ENCODE results near the gene PLEK.
A peak's percentile ranks its signal among the peaks of the same experiment; 100 is the strongest.
"Not testable (repeated sequence)": the region's sequence is repeated elsewhere in the genome, so short reads cannot be mapped to it uniquely, and the experiment has no call there.

Gene PLEK

GRCh38 chr2:68356599-68357239, 8.4 kb upstream of the PLEK start:
- DNase-seq (ENCODE audit: low read depth), result no peak

- peak; percentile 76 for DNase-seq (ENCODE audit: low read depth)
These were observed 7.3 kb upstream of the PLEK start for GRCh38 chr2:68357605-68358337.

GRCh38 chr2:68359889-68360288, 5.2 kb upstream of the PLEK start:
- DNase-seq (ENCODE audit: low read depth), result no peak

GRCh38 chr2:68362069-68362468, 3.0 kb upstream of the PLEK start:
- peak; percentile 60 for DNase-seq (ENCODE audit: low read depth)

GRCh38 chr2:68362749-68363148, 2.3 kb upstream of the PLEK start:
- no peak for DNase-seq (ENCODE audit: low read depth)

- DNase-seq (ENCODE audit: low read depth), result no peak
These were observed 1.4 kb upstream of the PLEK start for GRCh38 chr2:68363721-68364120.

GRCh38 chr2:68366083-68366560, 1.0 kb downstream of the PLEK start:
- no peak for DNase-seq (ENCODE audit: low read depth)

- DNase-seq (ENCODE audit: low read depth), result peak; percentile 60
These were observed 3.0 kb downstream of the PLEK start for GRCh38 chr2:68367953-68368653.

- peak; percentile 90 for DNase-seq (ENCODE audit: low read depth)
These were observed 3.7 kb downstream of the PLEK start for GRCh38 chr2:68368654-68369336.

GRCh38 chr2:68369337-68369734, 4.3 kb downstream of the PLEK start:
- no peak for DNase-seq (ENCODE audit: low read depth)

GRCh38 chr2:68371138-68371537, 6.1 kb downstream of the PLEK start:
- no peak for DNase-seq (ENCODE audit: low read depth)

- peak; percentile 14 for DNase-seq (ENCODE audit: low read depth)
These were observed 6.5 kb downstream of the PLEK start for GRCh38 chr2:68371581-68371980.

- DNase-seq (ENCODE audit: low read depth), result no peak
These were observed 7.4 kb downstream of the PLEK start for GRCh38 chr2:68372485-68372884.

GRCh38 chr2:68374184-68374583, 9.1 kb downstream of the PLEK start:
- DNase-seq (ENCODE audit: low read depth), result no peak

GRCh38 chr2:68375582-68375981, 10.5 kb downstream of the PLEK start:
- no peak for DNase-seq (ENCODE audit: low read depth)

- no peak for DNase-seq (ENCODE audit: low read depth)
These were observed 12.2 kb downstream of the PLEK start for GRCh38 chr2:68377137-68377780.

- DNase-seq (ENCODE audit: low read depth), result not testable (repeated sequence)
These were observed 13.7 kb downstream of the PLEK start for GRCh38 chr2:68378779-68379178.

GRCh38 chr2:68379184-68379708, 14.2 kb downstream of the PLEK start:
- DNase-seq (ENCODE audit: low read depth), result no peak

- DNase-seq (ENCODE audit: low read depth), result no peak
These were observed 18.7 kb downstream of the PLEK start for GRCh38 chr2:68383778-68384177.

GRCh38 chr2:68384485-68385107, 19.5 kb downstream of the PLEK start:
- DNase-seq (ENCODE audit: low read depth), result no peak

- DNase-seq (ENCODE audit: low read depth), result no peak
These were observed 20.3 kb downstream of the PLEK start for GRCh38 chr2:68385220-68385906.
